HepG2 (cell line): ENCODE measurements around the gene PHF19. TPM values are rescaled to one million over a fixed set of nuclear protein-coding genes. Genes with fewer than 3 reads are reported as not detected.

Source experiments
- ATAC-seq: fragments of 200-7000 bp; cut with Tn5 transposase; 3 replicates; pipeline ENCODE4 v1.9.1; 2020; ENCODE audit warnings: mild to moderate bottlenecking, moderate library complexity
- BruUV-seq: library from RNA; stranded (reverse); fragments of 400-500 nt; replicated peaks from 2 replicates; lab custom pipeline; 2021; lab: Mats Ljungman, UMichigan
- CTCF ChIA-PET: fragments of 300-600 bp; formaldehyde crosslinking; extraction: SDS; loops from one replicate; lab custom pipeline; 2021; ENCODE audit warnings: low total read pairs, inconsistent platforms, low intra/inter-chr PET ratio; lab: Yijun Ruan, JAX
- POLR2A ChIA-PET: fragments of 350-600 bp; sonication (Branson Sonifier 250); formaldehyde crosslinking; loops from one replicate; lab custom pipeline; 2020; ENCODE audit warnings: antibody characterized with exemption, inconsistent platforms; lab: Yijun Ruan, JAX
- DNase-seq: peaks from one replicate; pipeline ENCODE4 v3.0.0-alpha.2; 2015; ENCODE audit warnings: low spot score
- FAIRE-seq: peaks from 3 replicates; lab custom pipeline; 2011; peaks lifted over from hg19 to GRCh38; lab: Jason Lieb, UNC
- H2AFZ ChIP-seq: one replicate; pipeline ENCODE4 v1.6.1; 2011; ENCODE audit warnings: low read length, inconsistent platforms
- H3K27ac ChIP-seq: fragments of 300-600 bp; 3 replicates; pipeline ENCODE4 v1.8.0; 2011; ENCODE audit warnings: mixed run types, mild to moderate bottlenecking, mixed read lengths, low read length, inconsistent platforms; ENCODE audit not compliant: insufficient read depth; ENCODE audit errors: extremely low read length
- H3K27me3 ChIP-seq, 2 experiments: fragments of 200-600 bp in 1 of 2; 2 replicates in 1 of 2; 3 replicates in 1 of 2; pipeline versions ENCODE4 v1.6.0 to v1.8.0; 2011; ENCODE audit warnings: low read length in 2 of 2, mild to moderate bottlenecking in 2 of 2, moderate library complexity in 2 of 2, inconsistent platforms in 1 of 2; ENCODE audit not compliant: insufficient read depth in 2 of 2, control insufficient read depth in 1 of 2
- H3K36me3 ChIP-seq, 2 experiments: fragments of 200-600 bp in 1 of 2; replicated peaks in 1 of 2; 2 replicates in 1 of 2; 3 replicates in 1 of 2; pipeline versions ENCODE4 v1.5.1 to v1.8.0; 2011; ENCODE audit warnings: low read length in 2 of 2, inconsistent platforms in 1 of 2; ENCODE audit not compliant: insufficient read depth in 2 of 2, control insufficient read depth in 1 of 2
- H3K4me1 ChIP-seq: 2 replicates; pipeline ENCODE4 v1.5.1; 2012; ENCODE audit warnings: low read length, inconsistent platforms; ENCODE audit not compliant: insufficient read depth
- H3K4me2 ChIP-seq: 2 replicates; pipeline ENCODE4 v1.6.0; 2011; ENCODE audit warnings: low read depth, low read length, inconsistent platforms
- H3K4me3 ChIP-seq, 3 experiments: fragments of 200-600 bp in 1 of 3; sonication (generic), shearing (Covaris generic) in 1 of 3; replicated peaks in 1 of 3; 2 replicates each; pipeline ENCODE4 v1.5.1; 2011 to 2016; ENCODE audit warnings: low read length in 3 of 3, inconsistent platforms in 2 of 3, low read depth in 2 of 3, mild to moderate bottlenecking in 2 of 3, control low read depth in 1 of 3, mixed read lengths in 1 of 3; ENCODE audit not compliant: insufficient read depth in 1 of 3
- H3K79me2 ChIP-seq: one replicate; pipeline ENCODE4 v1.6.1; 2011; ENCODE audit warnings: low read length, inconsistent platforms; ENCODE audit not compliant: insufficient read depth
- H3K9ac ChIP-seq: 2 replicates; pipeline ENCODE4 v1.6.0; 2011; ENCODE audit warnings: mild to moderate bottlenecking, low read depth, low read length, inconsistent platforms; ENCODE audit not compliant: insufficient read depth
- H3K9me3 ChIP-seq: 2 replicates; pipeline ENCODE4 v1.5.1; 2012; ENCODE audit warnings: mild to moderate bottlenecking, low read length
- H4K20me1 ChIP-seq: 2 replicates; pipeline ENCODE4 v1.6.0; 2011; ENCODE audit warnings: inconsistent platforms, mild to moderate bottlenecking, low read length, moderate library complexity; ENCODE audit not compliant: insufficient read depth
- ARNTL ChIP-seq: sonication (generic); formaldehyde crosslinking; IDR thresholded peaks from 2 replicates; pipeline ENCODE4 v1.4.0; 2020; ENCODE audit warnings: mild to moderate bottlenecking, missing genetic modification reagents
- CREM ChIP-seq, 2 experiments: sonication (generic) in 1 of 2; formaldehyde crosslinking in 1 of 2; IDR thresholded peaks; 2 replicates each; pipeline versions ENCODE4 v1.4.0 to v1.6.1; 2016 to 2020; ENCODE audit warnings: antibody characterized with exemption in 1 of 2, mild to moderate bottlenecking in 1 of 2, missing genetic modification reagents in 1 of 2
- FUBP1 ChIP-seq: sonication (generic); formaldehyde crosslinking; IDR thresholded peaks from 2 replicates; pipeline ENCODE4 v1.5.1; 2020; ENCODE audit warnings: missing genetic modification reagents, mild to moderate bottlenecking, borderline replicate concordance
- HDAC2 ChIP-seq: sonication (generic); formaldehyde crosslinking; IDR thresholded peaks from 2 replicates; pipeline ENCODE4 v1.4.0; 2020; ENCODE audit warnings: missing genetic modification reagents
- JUNB ChIP-seq: sonication (generic); formaldehyde crosslinking; IDR thresholded peaks from 2 replicates; pipeline ENCODE4 v1.8.0; 2022; ENCODE audit warnings: missing genetic modification reagents, mild to moderate bottlenecking, borderline replicate concordance
- NFATC3 ChIP-seq: sonication (generic); formaldehyde crosslinking; IDR thresholded peaks from 2 replicates; pipeline ENCODE4 v1.5.1; 2020; ENCODE audit warnings: mild to moderate bottlenecking, missing genetic modification reagents
- NR1H2 ChIP-seq: sonication (generic); formaldehyde crosslinking; IDR thresholded peaks from 2 replicates; pipeline ENCODE4 v1.8.1; 2022; ENCODE audit warnings: low read depth, missing genetic modification reagents, borderline replicate concordance
- ZBTB2 ChIP-seq: sonication (generic); formaldehyde crosslinking; IDR thresholded peaks from 2 replicates; pipeline ENCODE4 v1.8.0; 2022; ENCODE audit warnings: low read depth, missing genetic modification reagents
- ZBTB21 ChIP-seq: sonication (generic); formaldehyde crosslinking; IDR thresholded peaks from 2 replicates; pipeline ENCODE4 v1.4.0; 2020; ENCODE audit warnings: missing genetic modification reagents
- ZNF678 ChIP-seq: sonication (generic); formaldehyde crosslinking; IDR thresholded peaks from 2 replicates; pipeline ENCODE4 v1.4.0; 2020; ENCODE audit warnings: mild to moderate bottlenecking, missing genetic modification reagents
- ZNF839 ChIP-seq: sonication (generic); formaldehyde crosslinking; IDR thresholded peaks from 2 replicates; pipeline ENCODE4 v1.4.0; 2020; ENCODE audit warnings: missing genetic modification reagents, mild to moderate bottlenecking, borderline replicate concordance
- ZSCAN20 ChIP-seq: sonication (generic); formaldehyde crosslinking; IDR thresholded peaks from 2 replicates; pipeline ENCODE4 v1.4.0; 2020; ENCODE audit warnings: missing genetic modification reagents, mild to moderate bottlenecking, borderline replicate concordance
- WGBS: methylation state at CpG from one replicate; pipeline ENCODE4 v1.1.6; 2017; ENCODE audit warnings: low lambda C conversion rate; 5-methylcytosine and 5-hydroxymethylcytosine counted together
- in situ Hi-C: cut with HindIII; loops from 2 replicates; pipeline ENCODE4 v1.10.0; 2017; ENCODE audit warnings: low pct_unique_long_range_greater_than_20kb; ENCODE audit not compliant: extremely low pct_ligation_motif_present
- intact Hi-C: fragments of 100-400 bp; cut with micrococcal nuclease; formaldehyde crosslinking; loops from one replicate; pipeline ENCODE4 v1.10.0; 2022; ENCODE audit not compliant: unreplicated experiment
- polyA plus RNA-seq, 8 experiments: library from polyadenylated mRNA; depleted of rRNA in 3 of 8; stranded (reverse) in 7 of 8; unstranded in 1 of 8; fragments of >200 nt; fragmentation: Illumina TruSeq in 4 of 8; extraction: Trizol in 4 of 8; gene quantifications; 2 replicates each; pipeline versions ENCODE4 v1.2.1 to v1.2.3, GENCODE V29; 2011 to 2016; ENCODE audit warnings: low read depth in 4 of 8, missing spikeins in 1 of 8, mixed read lengths in 1 of 8; ENCODE audit not compliant: insufficient read depth in 1 of 8
- total RNA-seq, 5 experiments: library from RNA; depleted of rRNA; stranded (reverse); fragments of >200 nt; fragmentation: Illumina TruSeq; extraction: Trizol; gene quantifications; 2 replicates each; pipeline ENCODE4 v1.2.3, GENCODE V29; 2016; ENCODE audit warnings: low read depth in 1 of 5

PHF19 gene
- total and polyA plus RNA-seq, 2 of the 13 experiments (the other 11 are each of a cell fraction or from before 2014, with no cell fraction given), result 29.7 to 41.3 TPM

- no peak for TF ChIP-seq FUBP1
- no peak for TF ChIP-seq HDAC2 (CRISPR knock-in tag)
- TF ChIP-seq NFATC3, result no peak
- TF ChIP-seq ZBTB2 (CRISPR knock-in tag), result no peak
These were observed 33.7 kb upstream of the PHF19 start (continued) for GRCh38 chr9:120910643-120911042.

GRCh38 chr9:120909904-120910303 is 32.9 kb upstream of the PHF19 start:
- no peak overlapping the region for H3K27ac ChIP-seq
- H3K9me3 ChIP-seq, result no peaks in the 10 kb centered on the region
- H3K4me3 ChIP-seq, result no peak overlapping the region
- no peak for DNase-seq
- no peak for ATAC-seq
- no peak overlapping the region for H2AFZ ChIP-seq
- H3K9ac ChIP-seq, result no peak overlapping the region
- POLR2A ChIA-PET, result no interaction called here
- intact Hi-C loops (no loop called here), in situ Hi-C loops (no loop called here)
- FAIRE-seq, result no peak
- H3K4me2 ChIP-seq, result no peak overlapping the region
- H3K4me1 ChIP-seq, result 0 out of 2 replicates have a peak, but pooled peaks cover 7% of the 10 kb centered on the region
- WGBS, result 24% methylated on average over 5 of the region's 5 CpGs
- no peaks in the 10 kb centered on the region; a peak in 1 of 5 replicates for H3K27me3 ChIP-seq
- H4K20me1 ChIP-seq, result no peaks in the 10 kb centered on the region
- TF ChIP-seq ZBTB21 (CRISPR knock-in tag) (no peak), ARNTL (CRISPR knock-in tag) (no peak), JUNB (no peak), ZSCAN20 (CRISPR knock-in tag) (no peak), ZNF839 (CRISPR knock-in tag) (no peak), NR1H2 (no peak), ZNF678 (CRISPR knock-in tag) (no peak), CREM (IDR thresholded peaks at IDR 0.05) (no peak), CREM (CRISPR knock-in tag; IDR thresholded peaks at IDR 0.05) (no peak)
- CTCF ChIA-PET, result no interaction called here
- BruUV-seq, result no TSS peak
- H3K79me2 ChIP-seq, result no peaks in the 10 kb centered on the region
- no peaks in the 10 kb centered on the region for H3K36me3 ChIP-seq
